Left lung (tissue), 10 donors: ENCODE measurements around the gene ENAH. TPM values are rescaled to one million over a fixed set of nuclear protein-coding genes. Genes with fewer than 3 reads are reported as not detected.

Source experiments
- ATAC-seq: fragments of 200-7000 bp; cut with Tn5 transposase; one replicate; pipeline ENCODE4 v1.9.1; 2020; ENCODE audit warnings: moderate library complexity
- DNase-seq, 4 donors: peaks; one replicate each; pipeline ENCODE4 v3.0.0-alpha.2; 2013 to 2020
- H3K27ac ChIP-seq, 2 donors: fragments of 200-600 bp; sonication (generic) in 1 of 2; one replicate each; pipeline versions ENCODE4 v1.5.0 to v1.8.0; 2020 to 2021
- H3K27me3 ChIP-seq, 2 donors: fragments of 200-600 bp; sonication (generic) in 1 of 2; one replicate each; pipeline versions ENCODE4 v1.5.0 to v1.8.0; 2020 to 2021
- H3K36me3 ChIP-seq, 2 donors: fragments of 200-600 bp; sonication (generic) in 1 of 2; one replicate each; pipeline versions ENCODE4 v1.5.0 to v1.8.0; 2020 to 2021
- H3K4me1 ChIP-seq, 2 donors: fragments of 200-600 bp; one replicate each; pipeline ENCODE4 v1.8.0; 2021
- H3K4me3 ChIP-seq, 2 donors: fragments of 200-600 bp; sonication (generic) in 1 of 2; one replicate each; pipeline versions ENCODE4 v1.5.0 to v1.8.0; 2020 to 2021; ENCODE audit warnings: mild to moderate bottlenecking in 1 of 2
- H3K9me3 ChIP-seq, 2 donors: fragments of 200-600 bp; sonication (generic) in 1 of 2; one replicate each; pipeline versions ENCODE4 v1.5.0 to v1.8.0; 2020 to 2021
- CTCF ChIP-seq, 2 donors: fragments of 200-600 bp; sonication (generic) in 1 of 2; IDR thresholded peaks; one replicate each; pipeline versions ENCODE4 v1.5.0 to v1.8.0; 2021; ENCODE audit warnings: antibody characterized with exemption in 2 of 2
- intact Hi-C, 2 donors: fragments of 100-400 bp; cut with DNase I; formaldehyde crosslinking; loops; one replicate each; pipeline versions ENCODE4 v1.11.2 to v1.14.2; 2022
- polyA plus RNA-seq, 6 donors: library from polyadenylated mRNA; unstranded; fragments of 120-200 nt; gene quantifications; one replicate each; pipeline ENCODE4 v1.2.1, GENCODE V29; 2013; ENCODE audit not compliant: insufficient read length in 6 of 6
- total RNA-seq, 2 donors: library from RNA; stranded (reverse); fragmentation: NEBNext Ultra II Directional; extraction: Animal tissue kit (Norgen Biotek cat#: 25700); gene quantifications; one replicate each; pipeline ENCODE4 v1.2.1, GENCODE V29; 2021
- donor health status: DM: no; HTN: yes; CAD: no.
- donor health status: DM: no; HTN: no; CAD: no.

Gene ENAH
- total and polyA plus RNA-seq, 8 donors, result 106 to 255 (median 237) TPM

GRCh38 chr1:225561675-225562074 lies 91.2 kb downstream of the ENAH start:
- no peaks in the 10 kb centered on the region for H3K4me1 ChIP-seq
- ATAC-seq (no peak), DNase-seq (no peak)
- H3K9me3 ChIP-seq, result peaks cover 0 to 3% of the 10 kb centered on the region in 2 donors
- intact Hi-C loops, result no loop called here
- H3K27me3 ChIP-seq, result no peaks in the 10 kb centered on the region
- H3K4me3 ChIP-seq, result no peak overlapping the region
- no peak overlapping the region for H3K27ac ChIP-seq
- H3K36me3 ChIP-seq, result no peaks in the 10 kb centered on the region
- no peak for TF ChIP-seq CTCF (IDR thresholded peaks at IDR 0.05)

- Histone ChIP-seq H3K27ac (no peak overlapping the region), H3K9me3 (peaks cover 0 to 3% of the 10 kb centered on the region in 2 donors), H3K27me3 (no peaks in the 10 kb centered on the region), H3K4me3 (no peak overlapping the region), H3K4me1 (no peaks in the 10 kb centered on the region), H3K36me3 (no peaks in the 10 kb centered on the region)
- no peak for ATAC-seq
- no peak for DNase-seq
- no peak for TF ChIP-seq CTCF (IDR thresholded peaks at IDR 0.05)
- intact Hi-C loops, result no loop called here
These were observed 93.0 kb downstream of the ENAH start for GRCh38 chr1:225559902-225560301.

- intact Hi-C loops, result no loop called here
- Histone ChIP-seq H3K27me3 (no peaks in the 10 kb centered on the region), H3K36me3 (no peaks in the 10 kb centered on the region), H3K27ac (no peak overlapping the region), H3K4me3 (no peak overlapping the region), H3K9me3 (peaks cover 0 to 3% of the 10 kb centered on the region in 2 donors), H3K4me1 (no peaks in the 10 kb centered on the region)
- DNase-seq (no peak), ATAC-seq (no peak)
- no peak for TF ChIP-seq CTCF (IDR thresholded peaks at IDR 0.05)
These were observed 93.6 kb downstream of the ENAH start for GRCh38 chr1:225559326-225559725.

- H3K36me3 ChIP-seq, result no peaks in the 10 kb centered on the region
- ATAC-seq, result no peak
- no peak for DNase-seq
- H3K27me3 ChIP-seq, result no peaks in the 10 kb centered on the region
- H3K4me1 ChIP-seq, result no peaks in the 10 kb centered on the region
- H3K27ac ChIP-seq, result no peak overlapping the region
- no peak for TF ChIP-seq CTCF (IDR thresholded peaks at IDR 0.05)
- intact Hi-C loops, result no loop called here
- no peak overlapping the region for H3K4me3 ChIP-seq
- H3K9me3 ChIP-seq, result peaks cover 0 to 3% of the 10 kb centered on the region in 2 donors
These were observed 96.2 kb downstream of the ENAH start for GRCh38 chr1:225556694-225557093.

- no peak for TF ChIP-seq CTCF (IDR thresholded peaks at IDR 0.05)
These were observed 97.1 kb downstream of the ENAH start for GRCh38 chr1:225555821-225556220.

More at GRCh38 chr1:225555821-225556220, 97.1 kb downstream of the ENAH start:
- Histone ChIP-seq H3K27ac (no peak overlapping the region), H3K9me3 (peaks cover 0 to 3% of the 10 kb centered on the region in 2 donors), H3K4me1 (no peaks in the 10 kb centered on the region), H3K4me3 (no peak overlapping the region), H3K36me3 (no peaks in the 10 kb centered on the region), H3K27me3 (no peaks in the 10 kb centered on the region)
- DNase-seq, result no peak
- ATAC-seq, result no peak
- intact Hi-C loops, result no loop called here
